GM23248 (cell line): ENCODE measurements around the gene SEMA5A.

Experiments used
- EZH2 ChIP-seq: fragments of 200-600 bp; sonication (generic); IDR thresholded peaks from 2 replicates; pipeline ENCODE4 v1.6.1; 2018; ENCODE audit warnings: antibody characterized with exemption, mild to moderate bottlenecking; ENCODE audit not compliant: insufficient read depth, poor library complexity, severe bottlenecking
- EZH2phosphoT487 ChIP-seq: fragments of 200-600 bp; sonication (generic); IDR thresholded peaks from 2 replicates; pipeline ENCODE4 v1.6.1; 2018; ENCODE audit warnings: antibody characterized with exemption, moderate library complexity, mild to moderate bottlenecking, low read depth; ENCODE audit not compliant: insufficient read depth

DNA sequence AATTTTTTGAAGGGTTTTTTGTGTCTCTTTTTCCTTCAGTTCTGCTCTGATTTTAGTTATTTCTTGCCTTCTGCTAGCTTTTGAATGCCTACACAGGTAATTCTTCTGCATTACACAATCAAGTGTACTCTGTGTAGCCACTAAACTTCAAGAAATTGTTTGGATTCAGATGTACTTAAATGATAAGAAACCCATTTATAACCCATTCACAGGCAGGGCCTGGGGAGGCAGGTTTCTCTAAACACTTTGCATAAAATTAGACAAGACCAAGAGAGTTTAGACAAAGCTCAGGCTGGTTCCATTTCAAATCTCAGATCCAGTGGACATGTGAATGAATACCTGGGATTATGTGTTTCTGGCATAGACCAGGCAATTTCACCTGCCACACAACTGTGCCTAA lies 41.3 kb upstream of the SEMA5A start:
- TF ChIP-seq EZH2 = no peak
- no peak for TF ChIP-seq EZH2phosphoT487
